Activated CD8-positive, alpha-beta memory T cell treated with anti-CD3 and anti-CD28 coated beads, Interleukin-2, amount 50 U/mL, for 4 hours (primary cell): ENCODE results near the gene ANKRD62.
"Not testable (repeated sequence)": the region's sequence is repeated elsewhere in the genome, so short reads cannot be mapped to it uniquely, and the experiment has no call there.

Experiments
- DNase-seq: peaks from one replicate; pipeline ENCODE4 v3.0.0-alpha.2; 2020

ANKRD62 gene

GRCh38 chr18:12101266-12101665, 7.6 kb downstream of the ANKRD62 start:
- no peak for DNase-seq

GRCh38 chr18:12102136-12102842, 8.6 kb downstream of the ANKRD62 start:
- DNase-seq, result no peak

GRCh38 chr18:12106471-12106870, 12.8 kb downstream of the ANKRD62 start:
- DNase-seq, result no peak

GRCh38 chr18:12109836-12110235, 16.2 kb downstream of the ANKRD62 start:
- no peak for DNase-seq

- DNase-seq, result no peak
These were observed 20.5 kb downstream of the ANKRD62 start for GRCh38 chr18:12113999-12114646.

GRCh38 chr18:12119358-12119757, 25.7 kb downstream of the ANKRD62 start:
- no peak for DNase-seq

- DNase-seq, result no peak
These were observed 27.8 kb downstream of the ANKRD62 start for GRCh38 chr18:12121175-12122042.

- DNase-seq, result not testable (repeated sequence)
These were observed 28.4 kb downstream of the ANKRD62 start for GRCh38 chr18:12122043-12122389.

- DNase-seq, result not testable (repeated sequence)
These were observed 34.0 kb downstream of the ANKRD62 start for GRCh38 chr18:12127647-12128046.

- not testable (repeated sequence) for DNase-seq
These were observed 45.2 kb downstream of the ANKRD62 start for GRCh38 chr18:12138831-12139230.

GRCh38 chr18:12140866-12141265, 47.2 kb downstream of the ANKRD62 start:
- DNase-seq, result not testable (repeated sequence)

- DNase-seq, result not testable (repeated sequence)
These were observed 48.1 kb downstream of the ANKRD62 start for GRCh38 chr18:12141778-12142177.

- not testable (repeated sequence) for DNase-seq
These were observed 55.8 kb downstream of the ANKRD62 start for GRCh38 chr18:12149431-12149830.

GRCh38 chr18:12154361-12154760, 60.7 kb downstream of the ANKRD62 start:
- DNase-seq, result no peak

- no peak for DNase-seq
These were observed 62.4 kb downstream of the ANKRD62 start for GRCh38 chr18:12155996-12156395.

- no peak for DNase-seq
These were observed 65.8 kb downstream of the ANKRD62 start for GRCh38 chr18:12159446-12159845.

GRCh38 chr18:12162786-12163185, 69.1 kb downstream of the ANKRD62 start:
- DNase-seq, result no peak

- DNase-seq, result no peak
These were observed 71.6 kb downstream of the ANKRD62 start for GRCh38 chr18:12165038-12165768.
